ENCODE data around the gene ETHE1. TPM values are rescaled to one million over a fixed set of nuclear protein-coding genes. Genes with fewer than 3 reads are reported as not detected.

Gene ETHE1
- total and polyA plus RNA-seq, 2 of the 8 experiments (the other 6 are each of a cell fraction or from before 2014, with no cell fraction given), result 19.9 to 96.0 TPM

GRCh38 chr19:43470288-43470687 is 56.7 kb downstream of the ETHE1 start:
- WGBS, 2 experiments (ENCODE audit: extremely low coverage in 1 of 2, insufficient coverage in 1 of 2, insufficient read length in 1 of 2, insufficient replicate concordance in 2 of 2, low coverage in 1 of 2, low lambda C conversion rate in 2 of 2, missing lambda C conversion rate in 1 of 2), result 76% methylated on average over 9 of the region's 10 CpGs; no CpG with 5 or more reads in 1 of the 2 experiments
- H3K27me3 ChIP-seq (replicated peaks in 1 of 4; ENCODE audit: control insufficient read depth in 3 of 4, extremely low read depth in 1 of 4, insufficient read depth in 3 of 4, low read length in 3 of 4), result peaks cover 0 to 8% (median 7%) of the 10 kb centered on the region in 4 experiments; a peak in 5 of 7 replicates
- H2BK20ac ChIP-seq (ENCODE audit: low read length), result no peak overlapping the region
- no peaks in the 10 kb centered on the region for H3K36me3 ChIP-seq (ENCODE audit: control insufficient read depth in 2 of 4, insufficient read depth in 4 of 4, low read length in 3 of 4)
- H3K23me2 ChIP-seq (ENCODE audit: low read depth, low read length), result no peaks in the 10 kb centered on the region
- no peak overlapping the region for H3K14ac ChIP-seq (ENCODE audit: insufficient read length)
- no peaks in the 10 kb centered on the region for H3K79me1 ChIP-seq (ENCODE audit: low read depth, low read length)
- no peak overlapping the region for H2BK120ac ChIP-seq (replicated peaks; ENCODE audit: low read depth, low read length)
- H3K4ac ChIP-seq (replicated peaks; ENCODE audit: insufficient read length, low read depth, low read length), result no peak overlapping the region
- CTCF ChIA-PET (ENCODE audit: partially characterized antibody), result interaction anchor here (0.6 to 1.2 kb wide), 2 partner anchors 34 to 55 kb away, joined by 3 read pairs; partner anchors contain the start of gene PHLDB3
- no peak overlapping the region for H3K56ac ChIP-seq (replicated peaks; ENCODE audit: insufficient read length, low read depth, low read length)
- H4K5ac ChIP-seq (ENCODE audit: insufficient read length, low read depth, low read length), result no peak overlapping the region
- no peak overlapping the region for H2BK5ac ChIP-seq (ENCODE audit: low read depth, low read length)
- H3K79me2 ChIP-seq (ENCODE audit: control insufficient read depth in 1 of 2, insufficient read depth in 2 of 2, low read length in 2 of 2), result no peaks in the 10 kb centered on the region
- H2BK15ac ChIP-seq (ENCODE audit: low read length), result no peak overlapping the region
- no peak overlapping the region for H3K23ac ChIP-seq (ENCODE audit: insufficient read length)
- no peak overlapping the region for H3K18ac ChIP-seq (ENCODE audit: extremely low read depth, low read length)
- no peak overlapping the region for H4K91ac ChIP-seq (replicated peaks; ENCODE audit: insufficient read length, low read length)
- POLR2A ChIA-PET (ENCODE audit: partially characterized antibody), result no interaction called here
- no peak overlapping the region for H3K27ac ChIP-seq (ENCODE audit: low read depth, low read length)
- no peak overlapping the region for H3K9ac ChIP-seq (replicated peaks in 1 of 4; ENCODE audit: extremely low read depth in 1 of 4, low read depth in 3 of 4, low read length in 3 of 4)
- DNase-seq (ENCODE audit: low read depth in 1 of 2, low spot score in 2 of 2) (no peak), FAIRE-seq (no peak)
- H3K4me2 ChIP-seq (ENCODE audit: insufficient read depth in 1 of 2, low read depth in 2 of 2, low read length in 2 of 2), result no peak overlapping the region
- H2AK5ac ChIP-seq (ENCODE audit: low read depth, low read length), result no peak overlapping the region
- peaks cover 0 to 2% (median under 1%) of the 10 kb centered on the region in 4 experiments; a peak in 4 of 7 replicates for H3K4me1 ChIP-seq (replicated peaks in 1 of 4; ENCODE audit: control insufficient read depth in 3 of 4, insufficient read depth in 4 of 4, low read length in 3 of 4)
- no peak overlapping the region for H4K8ac ChIP-seq (ENCODE audit: extremely low read depth, insufficient read depth, low read length)
- no peak overlapping the region for H3K4me3 ChIP-seq (ENCODE audit: extremely low read depth in 1 of 4, insufficient read depth in 2 of 4, low read depth in 3 of 4, low read length in 4 of 4)
- no peaks in the 10 kb centered on the region for H3K9me3 ChIP-seq (ENCODE audit: insufficient read depth in 2 of 2, low read depth in 1 of 2, low read length in 1 of 2)
- TF ChIP-seq SP4 (IDR thresholded peaks at IDR 0.05; ENCODE audit: low read length) (no peak), PHF8 (conservative IDR thresholded peaks at IDR 0.05; ENCODE audit: low read depth, low read length) (no peak), SAP30 (IDR thresholded peaks at IDR 0.05; ENCODE audit: insufficient read depth, insufficient replicate concordance, low read length) (no peak), GABPA (IDR thresholded peaks at IDR 0.05; ENCODE audit: borderline replicate concordance, insufficient read depth, low read length) (no peak), CHD2 (IDR thresholded peaks at IDR 0.05; ENCODE audit: low read length) (no peak), CTCF (IDR thresholded peaks at IDR 0.05; ENCODE audit: control extremely low read depth in 1 of 3, insufficient read depth in 1 of 3, low read depth in 1 of 3, low read length in 3 of 3) (no peak), RNF2 (IDR thresholded peaks at IDR 0.05; ENCODE audit: borderline replicate concordance, low read depth, low read length, missing control alignments, poor library complexity, severe bottlenecking) (no peak)
- TF ChIP-seq, protein P1, sequence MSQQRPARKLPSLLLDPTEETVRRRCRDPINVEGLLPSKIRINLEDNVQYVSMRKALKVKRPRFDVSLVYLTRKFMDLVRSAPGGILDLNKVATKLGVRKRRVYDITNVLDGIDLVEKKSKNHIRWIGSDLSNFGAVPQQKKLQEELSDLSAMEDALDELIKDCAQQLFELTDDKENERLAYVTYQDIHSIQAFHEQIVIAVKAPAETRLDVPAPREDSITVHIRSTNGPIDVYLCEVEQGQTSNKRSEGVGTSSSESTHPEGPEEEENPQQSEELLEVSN (IDR thresholded peaks at IDR 0.05), result no peak
- no peaks in the 10 kb centered on the region for H4K20me1 ChIP-seq (replicated peaks in 1 of 2; ENCODE audit: control insufficient read depth in 1 of 2, insufficient read depth in 2 of 2, low read length in 2 of 2)
- no peak overlapping the region for H2BK12ac ChIP-seq (ENCODE audit: low read depth, low read length)
- 0 out of 2 replicates have a peak overlapping the region, but pooled peaks have one; percentile 28 for H2AFZ ChIP-seq (ENCODE audit: low read length)

All from H1 (cell line).